Psoas muscle (tissue), 8 donors: ENCODE measurements around the gene RORB. TPM values are rescaled to one million over a fixed set of nuclear protein-coding genes. Genes with fewer than 3 reads are reported as not detected.

Source experiments
- ATAC-seq, 4 donors: fragments of 200-7000 bp; cut with Tn5 transposase; one replicate each; pipeline ENCODE4 v1.9.1; 2020; ENCODE audit warnings: moderate library complexity in 3 of 4, mild to moderate bottlenecking in 2 of 4
- DNase-seq, 2 donors: peaks; one replicate each; pipeline ENCODE4 v3.0.0-alpha.2; 2020
- H3K27ac ChIP-seq: fragments of 200-600 bp; one replicate; pipeline ENCODE4 v1.8.0; 2022
- H3K27me3 ChIP-seq, 3 donors: fragments of 200-600 bp in 1 of 3; one replicate each; pipeline versions ENCODE4 v1.6.1 to v1.8.0; 2013 to 2022; ENCODE audit warnings: low read length in 2 of 3, mild to moderate bottlenecking in 2 of 3, moderate library complexity in 1 of 3; ENCODE audit not compliant: insufficient read depth in 3 of 3
- H3K36me3 ChIP-seq, 2 donors: fragments of 200-600 bp in 1 of 2; one replicate each; pipeline versions ENCODE4 v1.6.1 to v1.8.0; 2013 to 2022; ENCODE audit warnings: low read depth in 1 of 2, mild to moderate bottlenecking in 1 of 2, moderate library complexity in 1 of 2; ENCODE audit not compliant: insufficient read depth in 1 of 2
- H3K4me1 ChIP-seq: fragments of 200-600 bp; one replicate; pipeline ENCODE4 v1.8.0; 2022
- H3K4me3 ChIP-seq: fragments of 200-600 bp; one replicate; pipeline ENCODE4 v1.8.0; 2022; ENCODE audit warnings: mild to moderate bottlenecking
- H3K9me3 ChIP-seq: fragments of 200-600 bp; one replicate; pipeline ENCODE4 v1.8.0; 2022
- WGBS, 3 donors: extraction: QIAGEN DNeasy Blood & Tissue Kit; methylation state at CpG; one replicate each; pipeline versions ENCODE4 v1.1.6 to v1.1.7; 2013; 5-methylcytosine and 5-hydroxymethylcytosine counted together
- intact Hi-C, 2 donors: fragments of 100-400 bp; cut with DNase I; formaldehyde crosslinking; loops; one replicate each; pipeline versions ENCODE4 v1.11.0 to v1.14.2; 2022
- polyA plus RNA-seq, 3 donors: library from polyadenylated mRNA; stranded (reverse); fragments of 200-250 nt; gene quantifications; one replicate each; pipeline ENCODE4 v1.2.3, GENCODE V29; 2013
- total RNA-seq, 4 donors: library from RNA; stranded (reverse); fragmentation: NEBNext Ultra II Directional in 2 of 4; extraction: Animal tissue kit (Norgen Biotek cat#: 25700) in 2 of 4; gene quantifications; one replicate each; pipeline versions ENCODE4 v1.2.1 to v1.2.4, GENCODE V29; 2021 to 2023
- TF ChIP-seq, protein P1 (sequence below): fragments of 200-600 bp; IDR thresholded peaks from one replicate; pipeline ENCODE4 v1.8.0; 2022; ENCODE audit warnings: antibody characterized with exemption
- donor health status: healthy with polysubstance abuse.
- donor health status: DM: no; HTN: no; CAD: no; lungs with moderate emphysema.
- donor health status: Bipolar disorder and iron deficiency.
- donor health status: healthy.
- donor health status: DM: yes; HTN: yes; CAD: no.
- donor health status: DM: no; HTN: no; CAD: no.
- donor health status: DM: no; HTN: no; CAD: no.
- donor health status: DM: yes; HTN: yes; CAD: no.

The RORB gene
- total and polyA plus RNA-seq, 7 donors, result under 0.01 to 0.10 (median 0.02) TPM; not detected in 1

DNA sequence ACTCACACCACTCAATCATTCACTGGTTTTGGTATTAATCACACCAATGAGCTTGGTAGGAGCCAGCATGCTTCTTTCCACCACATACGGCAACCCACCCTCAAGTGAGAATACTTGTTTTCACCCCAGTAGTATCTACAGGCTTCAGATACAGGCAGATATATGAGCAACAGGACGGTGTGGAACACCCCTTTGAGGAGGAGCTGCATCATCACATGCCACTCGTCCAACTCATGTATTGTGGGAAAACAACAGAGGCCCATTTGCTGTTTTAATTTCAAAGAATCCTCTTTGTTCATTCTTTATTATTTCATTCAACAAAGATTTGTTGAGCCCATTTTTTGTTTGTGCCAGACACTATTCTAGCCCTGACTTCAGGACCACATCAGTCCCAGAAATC is 46.0 kb downstream of the RORB start:
- Histone ChIP-seq H3K27me3 (peaks cover 0 to 2% (median 0%) of the 10 kb centered on the region in 3 donors), H3K36me3 (no peaks in the 10 kb centered on the region), H3K4me1 (no peaks in the 10 kb centered on the region), H3K27ac (no peak overlapping the region), H3K9me3 (no peaks in the 10 kb centered on the region), H3K4me3 (no peak overlapping the region)
- WGBS, 3 donors, result 32 to 45% (median 34%) methylated on average over 3 of the region's 3 CpGs
- ATAC-seq, result no peak
- TF ChIP-seq, protein P1, sequence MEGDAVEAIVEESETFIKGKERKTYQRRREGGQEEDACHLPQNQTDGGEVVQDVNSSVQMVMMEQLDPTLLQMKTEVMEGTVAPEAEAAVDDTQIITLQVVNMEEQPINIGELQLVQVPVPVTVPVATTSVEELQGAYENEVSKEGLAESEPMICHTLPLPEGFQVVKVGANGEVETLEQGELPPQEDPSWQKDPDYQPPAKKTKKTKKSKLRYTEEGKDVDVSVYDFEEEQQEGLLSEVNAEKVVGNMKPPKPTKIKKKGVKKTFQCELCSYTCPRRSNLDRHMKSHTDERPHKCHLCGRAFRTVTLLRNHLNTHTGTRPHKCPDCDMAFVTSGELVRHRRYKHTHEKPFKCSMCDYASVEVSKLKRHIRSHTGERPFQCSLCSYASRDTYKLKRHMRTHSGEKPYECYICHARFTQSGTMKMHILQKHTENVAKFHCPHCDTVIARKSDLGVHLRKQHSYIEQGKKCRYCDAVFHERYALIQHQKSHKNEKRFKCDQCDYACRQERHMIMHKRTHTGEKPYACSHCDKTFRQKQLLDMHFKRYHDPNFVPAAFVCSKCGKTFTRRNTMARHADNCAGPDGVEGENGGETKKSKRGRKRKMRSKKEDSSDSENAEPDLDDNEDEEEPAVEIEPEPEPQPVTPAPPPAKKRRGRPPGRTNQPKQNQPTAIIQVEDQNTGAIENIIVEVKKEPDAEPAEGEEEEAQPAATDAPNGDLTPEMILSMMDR, result no peak
- DNase-seq, result no peak
- intact Hi-C loops, result no loop called here

DNA sequence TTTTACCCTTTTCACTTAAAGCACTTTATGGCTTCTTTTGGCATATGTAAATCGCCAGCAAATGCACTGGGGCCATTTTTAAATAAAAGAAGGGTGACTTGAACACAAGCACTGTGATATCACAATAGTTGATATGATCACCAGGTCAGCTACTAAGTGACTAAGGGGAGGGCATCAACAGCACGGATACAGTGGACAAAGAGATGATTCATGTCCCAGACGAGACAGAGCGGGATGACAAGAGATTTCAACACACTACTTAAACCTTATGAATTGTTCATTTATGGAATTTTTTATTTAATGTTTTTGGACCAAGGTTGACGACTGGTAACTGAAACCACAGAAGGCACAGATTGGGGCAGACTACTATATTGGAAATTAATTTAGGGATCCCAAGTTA is 54.1 kb downstream of the RORB start:
- H3K9me3 ChIP-seq, result no peaks in the 10 kb centered on the region
- no peak for ATAC-seq
- H3K4me3 ChIP-seq, result no peak overlapping the region
- 70 to 76% (median 74%) methylated on average over 5 of the region's 5 CpGs for WGBS, 3 donors
- intact Hi-C loops, result no loop called here
- H3K36me3 ChIP-seq, result no peaks in the 10 kb centered on the region
- TF ChIP-seq, protein P1, result no peak
- DNase-seq, result no peak
- H3K4me1 ChIP-seq, result no peaks in the 10 kb centered on the region
- no peaks in the 10 kb centered on the region for H3K27me3 ChIP-seq
- H3K27ac ChIP-seq, result no peak overlapping the region

DNA sequence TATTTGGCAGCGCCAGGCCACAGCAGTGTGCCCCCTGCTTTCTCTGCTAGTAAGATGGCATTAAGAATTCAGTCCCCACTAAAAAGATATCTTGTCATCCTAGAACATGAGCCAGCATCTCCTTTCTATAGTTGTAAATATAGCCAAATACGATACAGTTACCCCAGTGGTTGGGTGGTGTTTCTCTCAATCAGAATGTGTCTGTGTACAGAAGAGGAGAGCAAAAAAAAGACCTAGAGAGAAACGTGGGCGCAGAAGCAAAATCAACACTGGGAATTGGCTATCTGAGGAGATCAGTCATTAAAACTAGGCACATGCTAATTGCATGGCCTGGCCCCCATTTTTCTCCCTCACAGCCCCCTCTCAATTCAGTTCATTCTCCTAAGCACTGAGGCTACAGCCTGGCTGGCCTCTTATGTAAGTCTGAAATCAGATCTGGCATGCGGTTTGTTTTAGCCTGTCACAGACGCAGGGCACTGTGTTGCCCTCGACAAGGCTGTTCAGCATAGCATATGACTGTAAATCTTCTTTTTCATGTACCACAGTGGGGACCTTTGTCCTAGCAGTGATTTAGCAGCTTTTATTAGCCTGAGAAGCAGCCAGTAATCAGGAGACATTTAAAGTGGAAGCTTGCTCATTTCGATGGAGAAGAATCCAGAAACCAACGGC is 57.8 kb downstream of the RORB start:
- ATAC-seq (peak; percentile 56 to 90 (median 77)), DNase-seq (no peak)
- H3K27ac ChIP-seq, result no peak overlapping the region
- no peak overlapping the region for H3K4me3 ChIP-seq
- intact Hi-C loops, result no loop called here
- no peaks in the 10 kb centered on the region for H3K9me3 ChIP-seq
- TF ChIP-seq, protein P1, result no peak
- H3K27me3 ChIP-seq, result no peaks in the 10 kb centered on the region
- H3K36me3 ChIP-seq, result no peaks in the 10 kb centered on the region
- 27 to 34% (median 29%) methylated on average over 9 of the region's 9 CpGs for WGBS, 3 donors
- H3K4me1 ChIP-seq, result no peaks in the 10 kb centered on the region

DNA sequence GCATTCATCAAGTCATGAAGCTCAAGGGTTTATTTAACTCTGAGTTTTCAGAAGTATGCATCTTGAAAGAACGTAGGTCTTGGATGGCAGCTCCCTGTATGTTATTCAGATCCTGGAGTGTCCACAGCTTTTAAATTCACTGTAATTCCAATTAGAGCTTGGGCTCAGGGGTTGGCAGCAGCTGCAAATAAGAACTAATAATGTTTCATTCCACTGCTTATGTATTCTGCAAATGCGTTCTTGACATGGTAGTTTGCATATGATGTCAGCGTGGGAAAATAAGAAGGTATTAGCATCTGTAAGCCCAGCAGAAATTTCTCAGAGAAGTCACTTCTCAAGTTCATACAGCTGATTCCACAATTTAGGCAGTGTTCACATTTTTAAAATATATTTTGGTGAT is 58.4 kb downstream of the RORB start:
- Histone ChIP-seq H3K4me3 (no peak overlapping the region), H3K27ac (no peak overlapping the region)
- intact Hi-C loops, result no loop called here

More for the DNA sequence above, 58.4 kb downstream of the RORB start:
- Histone ChIP-seq H3K4me1 (no peaks in the 10 kb centered on the region), H3K36me3 (no peaks in the 10 kb centered on the region), H3K27me3 (no peaks in the 10 kb centered on the region), H3K9me3 (no peaks in the 10 kb centered on the region)
- DNase-seq (no peak), ATAC-seq (no peak)
- WGBS, 3 donors, result 54 to 60% (median 56%) methylated on average over 3 of the region's 3 CpGs
- TF ChIP-seq, protein P1, result no peak
